ENCODE results near the gene PABPN1L.
"Not testable (repeated sequence)": the region's sequence is repeated elsewhere in the genome, so short reads cannot be mapped to it uniquely, and the experiment has no call there.

Gene PABPN1L

GRCh38 chr16:88900662-88901052, 34.2 kb upstream of the PABPN1L start:
- no peak for DNase-seq

DNA sequence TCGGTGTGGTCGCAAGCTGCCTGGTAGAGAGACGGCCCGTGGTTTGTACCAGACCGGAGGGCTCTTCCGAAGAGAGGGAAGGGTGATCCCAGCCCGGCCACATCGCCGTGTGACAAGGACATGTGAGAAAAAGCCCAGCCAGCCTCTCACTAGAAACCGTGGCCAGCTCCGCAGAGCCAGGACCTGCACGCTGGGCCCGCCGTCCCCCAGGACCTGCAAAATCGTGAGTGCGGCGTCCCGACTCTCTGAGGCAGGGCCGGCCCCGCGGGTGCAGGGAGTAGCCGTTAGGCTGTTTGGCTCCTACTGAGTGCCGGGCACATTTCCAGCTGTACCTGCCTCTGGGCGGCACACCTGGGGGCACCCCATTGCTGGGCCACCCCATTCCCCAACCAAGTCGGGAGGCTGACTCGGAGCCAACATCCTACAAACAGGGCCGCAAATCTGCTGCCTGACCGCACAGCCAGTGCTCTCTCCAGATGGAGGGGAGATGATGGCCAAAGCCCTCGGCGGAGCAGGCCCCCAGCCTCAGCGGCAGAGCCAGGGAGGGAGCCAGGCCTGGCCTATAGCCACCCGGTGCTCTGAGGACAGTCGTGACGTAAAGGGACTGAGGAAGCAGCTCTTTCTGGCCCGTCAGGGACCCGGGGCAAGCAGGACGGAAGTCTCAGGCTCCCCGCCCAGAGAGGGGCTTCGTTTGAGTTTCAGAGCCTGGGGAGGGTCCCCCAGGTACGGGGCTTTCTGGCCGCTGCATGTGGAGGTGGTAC, 33.6 kb upstream of the PABPN1L start:
- DNase-seq = no peak

DNA sequence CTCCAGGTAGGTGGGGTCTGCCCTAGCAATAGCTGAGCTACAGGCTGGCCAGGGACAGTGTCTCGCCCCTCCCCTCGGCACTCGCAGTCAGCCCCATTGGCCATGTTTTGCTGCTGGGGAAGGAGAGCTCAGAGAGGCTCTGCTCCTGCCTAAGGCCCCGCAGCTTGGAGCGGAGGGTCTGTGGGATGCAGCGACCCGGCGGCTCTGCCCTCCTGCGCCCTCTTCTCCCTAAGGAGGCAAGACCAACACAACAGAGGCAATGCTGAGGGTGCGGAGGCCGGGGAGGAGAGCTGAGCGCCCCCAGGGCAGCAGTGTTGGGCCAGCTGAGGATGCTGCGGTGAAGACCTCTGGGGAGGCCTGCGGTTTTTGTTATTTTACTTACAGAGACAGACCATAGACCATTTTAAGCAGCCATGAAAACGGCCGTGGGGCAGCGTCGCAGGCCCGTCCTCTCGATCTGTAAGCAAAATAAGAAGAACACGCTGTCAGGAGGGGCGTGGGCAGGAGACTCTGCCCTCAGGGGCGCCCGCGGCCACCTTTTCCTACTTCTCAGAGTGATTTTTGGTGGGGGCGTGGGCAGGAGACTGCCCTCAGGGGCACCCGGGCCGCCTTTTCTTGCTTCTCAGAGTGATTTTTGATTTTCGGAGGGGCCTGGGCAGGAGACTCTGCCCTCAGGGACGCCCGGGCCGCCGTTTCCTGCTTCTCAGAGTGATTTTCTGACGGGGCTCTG, 31.4 kb upstream of the PABPN1L start:
- no peak for DNase-seq

DNA sequence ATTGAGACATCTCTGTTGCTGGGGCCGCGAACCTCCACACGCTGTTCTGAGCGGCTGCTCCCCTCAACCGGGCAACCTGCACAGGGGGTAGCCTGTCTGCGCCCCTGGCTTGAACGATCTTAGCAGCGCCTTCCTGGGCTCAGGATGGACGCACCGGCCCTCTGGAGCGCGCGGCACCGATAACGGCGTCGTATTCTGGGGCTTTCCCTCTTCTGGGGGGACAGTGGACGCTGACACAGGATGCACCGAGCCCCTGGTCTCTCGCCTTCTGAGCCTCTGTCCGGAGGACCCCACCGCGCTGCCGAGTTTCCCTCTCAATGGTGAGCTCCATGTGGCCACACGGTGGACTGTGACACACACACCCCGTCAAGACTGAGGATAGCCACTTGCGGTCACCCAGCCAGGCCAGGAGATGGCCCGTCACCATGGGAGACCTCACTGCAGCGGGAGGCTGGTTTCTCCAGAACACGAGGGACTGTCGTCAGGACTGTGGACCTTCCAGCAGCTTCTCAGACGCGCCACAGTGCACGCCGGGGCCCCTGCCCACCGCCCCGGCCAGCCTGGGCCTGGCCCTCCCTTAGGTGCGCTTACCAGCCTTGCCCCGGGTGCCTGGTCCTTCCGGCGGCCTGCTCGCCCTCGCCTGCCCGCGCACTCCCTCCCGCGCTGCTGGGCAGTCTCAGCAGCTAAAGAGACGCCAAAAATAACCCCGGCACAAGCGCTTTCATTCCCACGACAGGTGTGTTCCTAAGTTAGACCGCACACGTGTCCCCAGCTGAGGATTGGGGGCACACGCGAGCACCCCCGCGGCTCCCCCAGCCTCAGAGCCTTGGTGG, 30.0 kb upstream of the PABPN1L start:
- no peak for DNase-seq

GRCh38 chr16:88895335-88895734, 28.9 kb upstream of the PABPN1L start:
- DNase-seq = no peak

GRCh38 chr16:88894681-88895300, 28.3 kb upstream of the PABPN1L start:
- no peak for DNase-seq

DNA sequence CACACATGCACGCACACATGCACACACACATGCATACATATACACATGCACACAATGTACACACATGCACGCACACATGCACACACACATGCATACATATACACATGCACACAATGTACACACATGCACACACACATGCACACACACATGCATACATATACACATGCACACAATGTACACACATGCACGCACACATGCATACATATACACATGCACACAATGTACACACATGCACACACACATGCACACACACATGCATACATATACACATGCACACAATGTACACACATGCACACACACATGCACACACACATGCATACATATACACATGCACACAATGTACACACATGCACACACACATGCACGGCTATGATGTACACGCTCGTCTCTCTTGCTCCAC, 27.8 kb upstream of the PABPN1L start:
- not testable (repeated sequence) for DNase-seq

DNA sequence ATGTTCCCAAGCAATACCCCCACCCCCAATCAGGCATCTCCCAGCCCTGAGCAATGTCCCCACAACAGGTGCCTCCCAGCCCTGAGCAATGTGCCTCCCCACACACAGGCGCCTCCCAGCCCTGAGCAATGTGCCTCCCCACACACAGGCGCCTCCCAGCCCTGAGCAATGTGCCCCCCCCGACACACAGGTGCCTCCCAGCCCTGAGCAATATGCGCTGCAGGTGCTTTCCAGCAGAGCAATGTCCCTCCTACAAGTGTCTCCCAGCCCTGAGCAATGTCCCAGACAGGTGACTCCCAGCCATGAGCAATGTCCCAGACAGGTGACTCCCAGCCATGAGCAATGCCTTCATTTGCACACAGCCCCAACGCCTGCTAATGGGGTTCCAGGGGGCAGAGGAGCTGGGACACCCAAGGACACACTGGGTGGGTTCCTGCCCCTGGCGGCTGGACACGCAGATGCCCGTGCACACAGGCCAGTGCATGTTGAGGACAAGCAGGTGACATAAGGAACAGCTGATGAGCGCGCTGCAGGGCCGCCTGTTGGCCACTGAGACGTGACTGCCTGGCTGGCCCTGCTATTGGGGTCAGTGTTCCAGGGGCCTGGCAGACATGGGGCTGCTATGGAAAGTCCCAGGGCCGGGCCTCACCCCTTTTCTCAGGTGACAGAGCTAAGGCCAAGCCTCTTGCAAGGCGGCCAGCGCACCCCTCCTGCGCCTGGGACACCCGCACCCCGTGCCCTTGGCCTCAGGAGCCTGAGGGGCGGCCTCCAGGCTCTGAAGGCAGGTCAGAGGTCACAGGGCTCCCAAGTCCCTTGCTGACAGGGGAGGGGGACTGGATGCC, 26.9 kb upstream of the PABPN1L start:
- DNase-seq = no peak

- no peak for DNase-seq
Observed at GRCh38 chr16:88892065-88892464, 25.6 kb upstream of the PABPN1L start.

- DNase-seq = no peak
Observed at GRCh38 chr16:88891083-88891482, 24.6 kb upstream of the PABPN1L start.

GRCh38 chr16:88889702-88890352, 23.4 kb upstream of the PABPN1L start:
- DNase-seq = not testable (repeated sequence)

- DNase-seq = peak; percentile 43
Observed at GRCh38 chr16:88888461-88889387, 22.3 kb upstream of the PABPN1L start.

GRCh38 chr16:88888057-88888456, 21.6 kb upstream of the PABPN1L start:
- DNase-seq = no peak

GRCh38 chr16:88886845-88887521, 20.5 kb upstream of the PABPN1L start:
- no peak for DNase-seq

DNA sequence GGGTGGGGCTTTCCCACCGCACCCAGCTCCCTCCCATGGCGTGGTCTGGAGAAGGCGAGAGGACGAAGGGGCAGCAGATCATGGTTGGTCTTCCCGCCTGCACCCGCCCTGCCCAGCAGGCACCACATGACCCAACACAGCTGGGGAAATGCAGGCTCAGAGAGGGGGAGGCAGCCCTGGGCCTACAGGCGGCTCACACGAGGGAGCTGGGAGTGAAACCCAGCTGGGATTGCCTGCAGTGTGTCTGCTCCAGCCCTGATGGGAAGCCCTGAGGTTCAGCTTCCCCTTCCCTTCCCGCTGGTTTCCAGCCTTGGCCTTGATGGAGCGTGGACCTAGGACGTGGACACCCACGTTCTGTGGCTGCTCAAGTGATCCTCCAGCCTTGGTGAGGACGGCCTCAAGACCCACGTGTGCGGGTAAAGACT, 20.0 kb upstream of the PABPN1L start:
- DNase-seq = no peak

- DNase-seq = no peak
Observed at GRCh38 chr16:88885693-88886280, 19.3 kb upstream of the PABPN1L start.

GRCh38 chr16:88884569-88885271, 18.3 kb upstream of the PABPN1L start:
- no peak for DNase-seq

- DNase-seq = no peak
Observed at GRCh38 chr16:88883946-88884345, 17.5 kb upstream of the PABPN1L start.
